HepG2 (cell line): ENCODE measurements around the gene CIROP. TPM values are rescaled to one million over a fixed set of nuclear protein-coding genes. Genes with fewer than 3 reads are reported as not detected.

Experiments
- CSRNP1 ChIP-seq: sonication (generic); formaldehyde crosslinking; IDR thresholded peaks from 2 replicates; pipeline ENCODE4 v1.8.1; 2023; ENCODE audit warnings: mild to moderate bottlenecking, missing genetic modification reagents
- ELK4 ChIP-seq: sonication (generic); formaldehyde crosslinking; IDR thresholded peaks from 2 replicates; pipeline ENCODE4 v1.9.0; 2021; ENCODE audit warnings: missing genetic modification reagents, borderline replicate concordance
- KAT2B ChIP-seq: fragments of 150-350 bp; IDR thresholded peaks from 2 replicates; pipeline ENCODE4 v1.6.1; 2014; ENCODE audit warnings: low read depth, low read length, borderline replicate concordance
- LBX2 ChIP-seq: sonication (generic); formaldehyde crosslinking; IDR thresholded peaks from 2 replicates; pipeline ENCODE4 v1.5.0; 2020; ENCODE audit warnings: missing genetic modification reagents, mild to moderate bottlenecking, borderline replicate concordance
- MXI1 ChIP-seq: IDR thresholded peaks from 3 replicates; pipeline ENCODE4 v1.6.1; 2012; ENCODE audit warnings: low read depth, low read length, inconsistent platforms, borderline replicate concordance
- SIN3A ChIP-seq: IDR thresholded peaks from 2 replicates; pipeline ENCODE4 v1.6.1; 2011; ENCODE audit warnings: low read depth, mild to moderate bottlenecking, control low read depth, low read length, borderline replicate concordance
- SOX5 ChIP-seq: IDR thresholded peaks from 2 replicates; pipeline ENCODE4 v1.6.1; 2016; ENCODE audit warnings: borderline replicate concordance
- ZNF160 ChIP-seq: sonication (generic); formaldehyde crosslinking; IDR thresholded peaks from 2 replicates; pipeline ENCODE4 v1.8.0; 2022; ENCODE audit warnings: mild to moderate bottlenecking, inconsistent platforms, missing genetic modification reagents
- ZNF512B ChIP-seq: sonication (generic); formaldehyde crosslinking; IDR thresholded peaks from 2 replicates; pipeline ENCODE4 v1.5.1; 2020; ENCODE audit warnings: missing genetic modification reagents, mild to moderate bottlenecking, borderline replicate concordance
- ZNF660 ChIP-seq: sonication (generic); formaldehyde crosslinking; IDR thresholded peaks from 2 replicates; pipeline ENCODE4 v1.5.1; 2020; ENCODE audit warnings: mild to moderate bottlenecking, low read depth, missing genetic modification reagents, borderline replicate concordance
- polyA plus RNA-seq, 8 experiments: library from polyadenylated mRNA; depleted of rRNA in 3 of 8; stranded (reverse) in 7 of 8; unstranded in 1 of 8; fragments of >200 nt; fragmentation: Illumina TruSeq in 4 of 8; extraction: Trizol in 4 of 8; gene quantifications; 2 replicates each; pipeline versions ENCODE4 v1.2.1 to v1.2.3, GENCODE V29; 2011 to 2016; ENCODE audit warnings: low read depth in 4 of 8, missing spikeins in 1 of 8, mixed read lengths in 1 of 8; ENCODE audit not compliant: insufficient read depth in 1 of 8
- total RNA-seq, 5 experiments: library from RNA; depleted of rRNA; stranded (reverse); fragments of >200 nt; fragmentation: Illumina TruSeq; extraction: Trizol; gene quantifications; 2 replicates each; pipeline ENCODE4 v1.2.3, GENCODE V29; 2016; ENCODE audit warnings: low read depth in 1 of 5
- TF ChIP-seq, protein P1 (sequence below), 2 experiments: sonication (generic) in 1 of 2; formaldehyde crosslinking in 1 of 2; IDR thresholded peaks; 2 replicates each; pipeline versions ENCODE4 v1.4.0 to v1.6.1; 2016 to 2020; ENCODE audit warnings: borderline replicate concordance in 1 of 2, low read depth in 1 of 2, mild to moderate bottlenecking in 1 of 2, missing genetic modification reagents in 1 of 2
- TF ChIP-seq, protein P2 (sequence below): sonication (generic); formaldehyde crosslinking; IDR thresholded peaks from 2 replicates; pipeline ENCODE4 v1.5.0; 2020; ENCODE audit warnings: missing genetic modification reagents

Gene CIROP
- total and polyA plus RNA-seq, 2 of the 13 experiments (the other 11 are each of a cell fraction or from before 2014, with no cell fraction given): 0.07 TPM; not detected in 1

GRCh38 chr14:23057757-23058653 is 46.8 kb downstream of the CIROP start (continued):
- TF ChIP-seq, protein P1, sequence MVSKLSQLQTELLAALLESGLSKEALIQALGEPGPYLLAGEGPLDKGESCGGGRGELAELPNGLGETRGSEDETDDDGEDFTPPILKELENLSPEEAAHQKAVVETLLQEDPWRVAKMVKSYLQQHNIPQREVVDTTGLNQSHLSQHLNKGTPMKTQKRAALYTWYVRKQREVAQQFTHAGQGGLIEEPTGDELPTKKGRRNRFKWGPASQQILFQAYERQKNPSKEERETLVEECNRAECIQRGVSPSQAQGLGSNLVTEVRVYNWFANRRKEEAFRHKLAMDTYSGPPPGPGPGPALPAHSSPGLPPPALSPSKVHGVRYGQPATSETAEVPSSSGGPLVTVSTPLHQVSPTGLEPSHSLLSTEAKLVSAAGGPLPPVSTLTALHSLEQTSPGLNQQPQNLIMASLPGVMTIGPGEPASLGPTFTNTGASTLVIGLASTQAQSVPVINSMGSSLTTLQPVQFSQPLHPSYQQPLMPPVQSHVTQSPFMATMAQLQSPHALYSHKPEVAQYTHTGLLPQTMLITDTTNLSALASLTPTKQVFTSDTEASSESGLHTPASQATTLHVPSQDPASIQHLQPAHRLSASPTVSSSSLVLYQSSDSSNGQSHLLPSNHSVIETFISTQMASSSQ (IDR thresholded peaks at IDR 0.05; ENCODE audit: low read depth): no peak
- TF ChIP-seq, protein P1 (CRISPR knock-in tag; IDR thresholded peaks at IDR 0.05; ENCODE audit: borderline replicate concordance): peak; percentile 83; the same call in 1 of the 2 replicates
- TF ChIP-seq LBX2 (CRISPR knock-in tag) (peak; percentile 58; the same call in 1 of the 2 replicates), CSRNP1 (peak; percentile 81; the same call in 1 of the 2 replicates), SOX5 (CRISPR knock-in tag) (peak; percentile 54; the same call in 1 of the 2 replicates), SIN3A (peak; percentile 86; the same call in 1 of the 2 replicates), KAT2B (no peak), ELK4 (CRISPR knock-in tag) (no peak), MXI1 (peak; percentile 60; the same call in 1 of the 3 replicates), ZNF512B (peak; percentile 100; the same call in 1 of the 2 replicates), ZNF160 (CRISPR knock-in tag) (peak; percentile 81; the same call in 1 of the 2 replicates), ZNF660 (peak; percentile 83; the same call in 1 of the 2 replicates)
- TF ChIP-seq, protein P2, sequence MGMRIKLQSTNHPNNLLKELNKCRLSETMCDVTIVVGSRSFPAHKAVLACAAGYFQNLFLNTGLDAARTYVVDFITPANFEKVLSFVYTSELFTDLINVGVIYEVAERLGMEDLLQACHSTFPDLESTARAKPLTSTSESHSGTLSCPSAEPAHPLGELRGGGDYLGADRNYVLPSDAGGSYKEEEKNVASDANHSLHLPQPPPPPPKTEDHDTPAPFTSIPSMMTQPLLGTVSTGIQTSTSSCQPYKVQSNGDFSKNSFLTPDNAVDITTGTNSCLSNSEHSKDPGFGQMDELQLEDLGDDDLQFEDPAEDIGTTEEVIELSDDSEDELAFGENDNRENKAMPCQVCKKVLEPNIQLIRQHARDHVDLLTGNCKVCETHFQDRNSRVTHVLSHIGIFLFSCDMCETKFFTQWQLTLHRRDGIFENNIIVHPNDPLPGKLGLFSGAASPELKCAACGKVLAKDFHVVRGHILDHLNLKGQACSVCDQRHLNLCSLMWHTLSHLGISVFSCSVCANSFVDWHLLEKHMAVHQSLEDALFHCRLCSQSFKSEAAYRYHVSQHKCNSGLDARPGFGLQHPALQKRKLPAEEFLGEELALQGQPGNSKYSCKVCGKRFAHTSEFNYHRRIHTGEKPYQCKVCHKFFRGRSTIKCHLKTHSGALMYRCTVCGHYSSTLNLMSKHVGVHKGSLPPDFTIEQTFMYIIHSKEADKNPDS (CRISPR knock-in tag): no peak
